Spinal cord (tissue), 10 donors: ENCODE results near the gene HDAC4. TPM values are rescaled to one million over a fixed set of nuclear protein-coding genes. Genes with fewer than 3 reads are reported as not detected.

Experiments
- DNase-seq, 6 donors: peaks; one replicate each; pipeline versions ENCODE4 v3.0.0 to v3.0.0-alpha.2; 2013 to 2015; ENCODE audit warnings: low spot score in 6 of 6, low read depth in 4 of 6
- H3K27ac ChIP-seq: one replicate; pipeline ENCODE4 v1.5.1; 2013; ENCODE audit warnings: low read depth, low read length, control low read depth
- H3K27me3 ChIP-seq: one replicate; pipeline ENCODE4 v1.6.1; 2013; ENCODE audit warnings: low read length; ENCODE audit not compliant: control insufficient read depth, insufficient read depth
- H3K36me3 ChIP-seq: one replicate; pipeline ENCODE4 v1.6.1; 2013; ENCODE audit warnings: low read length; ENCODE audit not compliant: control insufficient read depth, insufficient read depth
- H3K4me1 ChIP-seq: one replicate; pipeline ENCODE4 v1.6.1; 2013; ENCODE audit warnings: low read length; ENCODE audit not compliant: control insufficient read depth, insufficient read depth
- H3K4me3 ChIP-seq: one replicate; pipeline ENCODE4 v1.5.1; 2013; ENCODE audit warnings: low read depth, low read length, control low read depth
- H3K9me3 ChIP-seq: one replicate; pipeline ENCODE4 v1.6.1; 2013; ENCODE audit warnings: low read length; ENCODE audit not compliant: control insufficient read depth, insufficient read depth
- WGBS: methylation state at CpG from one replicate; pipeline ENCODE4 v1.1.5; 2013; ENCODE audit warnings: missing lambda C conversion rate; ENCODE audit not compliant: insufficient coverage; 5-methylcytosine and 5-hydroxymethylcytosine counted together
- polyA plus RNA-seq, 2 donors: library from polyadenylated mRNA; unstranded; fragments of 120-200 nt; gene quantifications; one replicate each; pipeline ENCODE4 v1.2.1, GENCODE V29; 2013; ENCODE audit not compliant: insufficient read length in 2 of 2
- total RNA-seq, 2 donors: library from RNA; depleted of rRNA in 1 of 2; stranded (reverse); fragments of 120-200 nt in 1 of 2; fragments of >200 nt in 1 of 2; gene quantifications; one replicate each; pipeline versions ENCODE4 v1.2.3 to v1.2.4, GENCODE V29; 2013 to 2014
- donor health status: healthy.

The HDAC4 gene
- total and polyA plus RNA-seq, 4 donors: 20.7 to 35.3 (median 25.4) TPM

DNA sequence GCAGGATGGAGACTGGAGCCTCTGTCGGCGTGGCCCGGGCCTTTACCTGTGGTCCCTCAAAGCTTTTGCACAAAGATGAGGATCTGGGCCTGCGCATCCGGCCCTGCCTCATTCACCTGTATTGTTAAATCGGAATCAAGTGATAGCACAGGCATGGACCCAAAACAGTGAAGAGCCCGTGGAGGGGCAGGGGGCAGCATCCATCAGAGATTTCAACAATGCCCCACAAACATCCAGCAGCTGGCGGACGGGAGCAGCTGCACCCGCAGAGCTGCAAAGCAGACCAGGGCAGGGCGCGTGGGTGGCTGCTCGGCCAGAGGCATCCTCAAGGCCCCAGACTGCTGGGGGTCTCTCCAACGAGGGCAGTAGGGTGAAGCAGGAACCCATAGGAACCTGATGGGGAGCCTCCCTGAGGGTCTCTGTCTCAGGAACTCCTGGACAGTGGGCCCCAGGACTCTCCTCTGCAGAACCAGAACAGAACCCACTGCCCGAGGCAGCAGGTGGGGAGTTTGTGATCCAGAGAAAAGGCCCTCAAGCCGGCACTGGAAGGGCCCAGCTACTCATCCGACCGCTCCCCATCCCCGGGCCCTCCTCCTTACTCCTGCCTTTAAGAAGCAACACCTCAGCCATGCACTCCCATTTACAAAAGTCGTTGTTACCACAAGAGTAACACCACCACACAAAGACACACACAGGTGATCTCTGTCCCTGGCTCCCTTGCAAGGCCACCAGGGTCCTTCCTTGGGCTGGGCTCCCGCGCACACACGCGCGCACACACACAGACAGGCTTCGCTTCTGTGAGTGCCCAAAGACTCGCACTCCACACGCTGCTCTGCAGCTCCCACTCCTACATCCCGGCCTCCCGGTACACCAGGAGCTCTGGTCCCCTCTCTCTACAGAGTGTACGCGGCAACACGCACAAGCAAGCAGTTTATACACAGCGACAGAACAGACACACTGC is 28.8 kb downstream of the HDAC4 start:
- Histone ChIP-seq H3K27me3 (no peaks in the 10 kb centered on the region), H3K4me1 (peaks cover 42% of the 10 kb centered on the region), H3K4me3 (no peak overlapping the region), H3K36me3 (peaks cover 44% of the 10 kb centered on the region), H3K27ac (no peak overlapping the region), H3K9me3 (no peaks in the 10 kb centered on the region)
- no peak for DNase-seq
- 87% methylated on average over 34 of the region's 34 CpGs for WGBS

- WGBS: 96% methylated on average over 13 of the region's 13 CpGs
- Histone ChIP-seq H3K4me1 (peaks cover 42% of the 10 kb centered on the region), H3K27me3 (no peaks in the 10 kb centered on the region), H3K36me3 (peaks cover 41% of the 10 kb centered on the region), H3K4me3 (no peak overlapping the region), H3K9me3 (no peaks in the 10 kb centered on the region), H3K27ac (no peak overlapping the region)
- DNase-seq: no peak
Observed at GRCh38 chr2:239370876-239371725, 29.7 kb downstream of the HDAC4 start.

GRCh38 chr2:239370403-239370802 is 30.4 kb downstream of the HDAC4 start:
- WGBS: 96% methylated on average over 9 of the region's 9 CpGs
- no peaks in the 10 kb centered on the region for H3K9me3 ChIP-seq
- H3K27me3 ChIP-seq: no peaks in the 10 kb centered on the region
- peaks cover 45% of the 10 kb centered on the region for H3K4me1 ChIP-seq
- DNase-seq: no peak
- H3K4me3 ChIP-seq: no peak overlapping the region
- H3K27ac ChIP-seq: no peak overlapping the region
- H3K36me3 ChIP-seq: peaks cover 42% of the 10 kb centered on the region

DNA sequence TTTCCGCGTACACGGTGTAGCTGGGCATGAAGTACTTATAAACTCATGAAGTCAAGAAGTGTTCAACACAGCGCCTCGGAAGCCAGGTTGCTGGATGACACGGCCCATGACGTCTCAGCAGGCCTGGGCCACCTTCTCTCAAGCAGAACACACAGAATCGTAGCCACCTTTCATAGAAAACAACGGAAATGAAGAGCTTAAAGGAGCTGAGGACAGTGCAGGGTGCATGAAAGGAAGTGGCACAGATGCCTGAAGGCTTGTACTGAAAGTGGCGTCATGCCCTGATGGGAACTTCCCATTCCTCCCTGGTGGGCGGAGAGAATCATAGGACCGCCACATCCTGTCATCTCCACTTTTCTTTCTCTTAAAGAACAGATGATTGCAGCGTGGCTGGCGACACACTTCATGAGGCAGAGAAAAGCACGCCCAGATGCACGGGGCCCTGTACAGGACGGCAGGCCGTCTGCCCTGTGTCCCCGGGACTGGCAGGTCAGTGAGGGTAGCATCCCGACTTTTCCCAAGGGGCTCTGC is 31.1 kb downstream of the HDAC4 start:
- DNase-seq: peak in 1 of 6 donors; percentile 9
- peaks cover 47% of the 10 kb centered on the region for H3K4me1 ChIP-seq
- H3K36me3 ChIP-seq: peaks cover 35% of the 10 kb centered on the region
- WGBS: 93% methylated on average over 11 of the region's 20 CpGs
- H3K27ac ChIP-seq: no peak overlapping the region
- H3K27me3 ChIP-seq: no peaks in the 10 kb centered on the region
- no peaks in the 10 kb centered on the region for H3K9me3 ChIP-seq
- H3K4me3 ChIP-seq: no peak overlapping the region

- no peaks in the 10 kb centered on the region for H3K9me3 ChIP-seq
- H3K27ac ChIP-seq: no peak overlapping the region
- peak in 2 of 6 donors; percentile 48 to 53 for DNase-seq
- no peaks in the 10 kb centered on the region for H3K27me3 ChIP-seq
- 32% methylated on average over 16 of the region's 20 CpGs for WGBS
- H3K36me3 ChIP-seq: peaks cover 34% of the 10 kb centered on the region
- H3K4me3 ChIP-seq: no peak overlapping the region
- H3K4me1 ChIP-seq: peaks cover 47% of the 10 kb centered on the region
Observed at GRCh38 chr2:239368906-239369552, 31.8 kb downstream of the HDAC4 start.

GRCh38 chr2:239368321-239368720 is 32.5 kb downstream of the HDAC4 start:
- DNase-seq: no peak
- H3K4me1 ChIP-seq: peaks cover 47% of the 10 kb centered on the region
- no peaks in the 10 kb centered on the region for H3K9me3 ChIP-seq
- WGBS: 98% methylated on average over 4 of the region's 9 CpGs
- no peak overlapping the region for H3K27ac ChIP-seq
- no peak overlapping the region for H3K4me3 ChIP-seq
- H3K36me3 ChIP-seq: peaks cover 34% of the 10 kb centered on the region
- H3K27me3 ChIP-seq: no peaks in the 10 kb centered on the region

DNA sequence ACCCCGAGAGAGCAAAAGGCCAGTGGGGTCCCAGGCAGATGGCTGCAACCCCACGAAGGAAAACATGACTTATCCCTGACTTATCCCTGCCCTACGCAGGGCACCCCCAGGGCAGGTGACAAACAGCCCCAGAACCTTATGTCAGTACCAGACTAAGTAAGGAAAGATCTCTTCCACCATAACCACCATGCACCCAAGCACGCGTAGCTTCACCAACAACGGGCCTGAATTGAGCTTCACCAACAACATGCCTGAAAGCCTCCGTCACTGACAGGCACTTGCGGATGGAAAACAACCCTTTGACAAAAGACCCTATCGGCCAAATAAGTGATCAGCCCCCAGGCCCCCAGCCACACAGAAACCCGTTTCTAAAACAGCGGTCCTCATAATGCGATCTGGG is 34.1 kb downstream of the HDAC4 start:
- Histone ChIP-seq H3K27me3 (no peaks in the 10 kb centered on the region), H3K4me3 (no peak overlapping the region), H3K36me3 (peaks cover 24% of the 10 kb centered on the region), H3K27ac (no peak overlapping the region), H3K4me1 (peaks cover 37% of the 10 kb centered on the region), H3K9me3 (no peaks in the 10 kb centered on the region)
- WGBS: 83% methylated on average over 9 of the region's 12 CpGs
- no peak for DNase-seq

DNA sequence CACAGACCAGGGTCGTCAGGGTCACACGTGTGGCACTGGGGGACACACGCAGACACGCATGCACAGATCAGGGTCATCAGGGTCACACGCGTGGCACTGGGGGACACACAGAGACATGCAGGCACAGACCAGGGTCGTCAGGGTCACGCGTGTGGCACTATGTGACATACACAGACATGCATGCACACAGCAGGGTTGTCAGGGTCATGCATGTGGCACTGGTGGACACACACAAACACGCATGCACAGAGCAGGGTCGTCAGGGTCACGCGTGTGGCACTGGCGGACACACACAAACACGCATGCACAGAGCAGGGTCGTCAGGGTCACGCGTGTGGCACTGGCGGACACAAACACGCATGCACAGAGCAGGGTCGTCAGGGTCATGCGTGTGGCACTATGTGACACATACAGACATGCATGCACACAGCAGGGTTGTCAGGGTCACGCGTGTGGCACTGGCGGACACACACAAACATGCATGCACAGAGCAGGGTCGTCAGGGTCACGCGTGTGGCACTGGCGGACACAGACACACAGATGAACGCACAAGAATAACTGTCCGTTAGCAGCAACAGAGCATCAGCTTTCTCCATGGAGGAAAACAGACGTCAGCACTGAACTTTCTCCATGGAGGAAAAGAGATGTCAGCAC is 34.9 kb downstream of the HDAC4 start:
- Histone ChIP-seq H3K4me1 (peaks cover 36% of the 10 kb centered on the region), H3K36me3 (peaks cover 17% of the 10 kb centered on the region), H3K27ac (no peak overlapping the region), H3K4me3 (no peak overlapping the region), H3K9me3 (no peaks in the 10 kb centered on the region), H3K27me3 (no peaks in the 10 kb centered on the region)
- DNase-seq: no peak
- WGBS: 93% methylated on average over 32 of the region's 32 CpGs
